ENCODE results near the gene MED29.

- TF ChIP-seq POLR2A (IDR thresholded peaks at IDR 0.05) (no peak), CTCF (IDR thresholded peaks at IDR 0.05) (no peak)
These were observed 25.3 kb downstream of the MED29 start for GRCh38 chr19:39416152-39417120.

Data from tibial nerve (tissue), 3 donors.